Islet precursor cell (in vitro differentiated cells): Measurements from ENCODE around the gene PKNOX2.

Experiments
- DNase-seq: peaks from one replicate; pipeline ENCODE4 v3.0.0-alpha.2; 2018

Gene PKNOX2

GRCh38 chr11:125454047-125454446 is 289.5 kb downstream of the PKNOX2 start:
- DNase-seq: peak; percentile 60

GRCh38 chr11:125455851-125456250 is 291.3 kb downstream of the PKNOX2 start:
- DNase-seq: peak; percentile 35

- DNase-seq: peak; percentile 88
These were observed 293.3 kb downstream of the PKNOX2 start for GRCh38 chr11:125457814-125458343.

GRCh38 chr11:125460275-125460674 is 295.7 kb downstream of the PKNOX2 start:
- peak; percentile 38 for DNase-seq

GRCh38 chr11:125463590-125464269 is 299.2 kb downstream of the PKNOX2 start:
- DNase-seq: peak; percentile 14

GRCh38 chr11:125464270-125464662 is 299.7 kb downstream of the PKNOX2 start:
- peak; percentile 67 for DNase-seq

- peak; percentile 8 for DNase-seq
These were observed 300.1 kb downstream of the PKNOX2 start for GRCh38 chr11:125464666-125465065.

- peak; percentile 32 for DNase-seq
These were observed 300.7 kb downstream of the PKNOX2 start for GRCh38 chr11:125465255-125465654.

- DNase-seq: peak; percentile 37
These were observed 301.1 kb downstream of the PKNOX2 start for GRCh38 chr11:125465701-125466100.

GRCh38 chr11:125468025-125468424 is 303.5 kb downstream of the PKNOX2 start:
- no peak for DNase-seq

GRCh38 chr11:125468852-125469251 is 304.3 kb downstream of the PKNOX2 start:
- DNase-seq: peak; percentile 46

GRCh38 chr11:125470355-125470754 is 305.8 kb downstream of the PKNOX2 start:
- DNase-seq: no peak

GRCh38 chr11:125476721-125477120 is 312.2 kb downstream of the PKNOX2 start:
- peak; percentile 12 for DNase-seq

GRCh38 chr11:125479137-125479536 is 314.6 kb downstream of the PKNOX2 start:
- DNase-seq: no peak

- DNase-seq: peak; percentile 57
These were observed 317.0 kb downstream of the PKNOX2 start for GRCh38 chr11:125481531-125481930.
